ENCODE results near the gene TTI1. TPM values are rescaled to one million over a fixed set of nuclear protein-coding genes. Genes with fewer than 3 reads are reported as not detected.

TTI1 gene
- 10 to 100 TPM in 3 of 4 donors, 1 to 10 TPM in 1; 9.8 to 14.8 (median 12.5) TPM for total RNA-seq

- WGBS, 2 donors (ENCODE audit: low coverage in 1 of 2), result 0% methylated on average over 3 of the region's 69 CpGs; no CpG with 5 or more reads in 1 of the 2 donors
- H3K4me1 ChIP-seq, result peaks cover 3 to 61% (median 17%) of the 10 kb centered on the region in 3 donors
- H3K9me3 ChIP-seq, result no peaks in the 10 kb centered on the region
- no peaks in the 10 kb centered on the region for H3K27me3 ChIP-seq
- H3K36me3 ChIP-seq, result peaks cover 0 to 7% of the 10 kb centered on the region in 2 donors
- peak within 1 kb of the TSS; percentile 90 to 97 (median 97) for H3K27ac ChIP-seq
- TF ChIP-seq POLR2A (IDR thresholded peaks at IDR 0.05), result peak in 1 of 2 donors; percentile 30
- peak; percentile 67 for TF ChIP-seq POLR2AphosphoS5 (IDR thresholded peaks at IDR 0.05)
- TF ChIP-seq CTCF (IDR thresholded peaks at IDR 0.05), result peak in 2 of 4 experiments; percentile 17 to 32
- no peak for TF ChIP-seq EP300 (IDR thresholded peaks at IDR 0.05)
- H3K4me3 ChIP-seq, result peak within 1 kb of the TSS; percentile 89 to 95
- peak; percentile 97 for ATAC-seq
Measured at GRCh38 chr20:38033330-38034107, at the start of gene TTI1, which contains the start of gene RPRD1B. Gene TTI1, minus strand, starts transcription at chr20:38033456. Its CDS starts 19,640 bp downstream, at chr20:38013816. Gene RPRD1B, plus strand, starts transcription at chr20:38033746. Its CDS starts 202 bp downstream, at chr20:38033948.

- Histone ChIP-seq H3K27me3 (no peaks in the 10 kb centered on the region), H3K4me1 (peaks cover 5 to 64% (median 8%) of the 10 kb centered on the region in 3 donors), H3K36me3 (peaks cover 0 to 31% of the 10 kb centered on the region in 2 donors), H3K4me3 (no peak overlapping the region), H3K27ac (peak overlapping the region; percentile 80 to 90 (median 86)), H3K9me3 (no peaks in the 10 kb centered on the region)
- no peak for ATAC-seq
- no peak for TF ChIP-seq CTCF (IDR thresholded peaks at IDR 0.05)
- TF ChIP-seq POLR2A (IDR thresholded peaks at IDR 0.05), result no peak
- no peak for TF ChIP-seq EP300 (IDR thresholded peaks at IDR 0.05)
- TF ChIP-seq POLR2AphosphoS5 (IDR thresholded peaks at IDR 0.05), result no peak
Measured at GRCh38 chr20:38082894-38083293, 49.6 kb upstream of the TTI1 start.

GRCh38 chr20:38081575-38081974 is 48.3 kb upstream of the TTI1 start:
- H3K36me3 ChIP-seq, result peaks cover 0 to 28% of the 10 kb centered on the region in 2 donors
- peak overlapping the region in 3 of 4 donors; percentile 22 to 90 (median 80) for H3K27ac ChIP-seq
- H3K4me1 ChIP-seq, result peaks cover 6 to 64% (median 8%) of the 10 kb centered on the region in 3 donors
- no peaks in the 10 kb centered on the region for H3K27me3 ChIP-seq
- WGBS, 2 donors (ENCODE audit: low coverage in 1 of 2), result 52 to 57% methylated on average over 3 of the region's 3 CpGs
- ATAC-seq, result no peak
- no peak overlapping the region for H3K4me3 ChIP-seq
- no peak for TF ChIP-seq POLR2A (IDR thresholded peaks at IDR 0.05)
- TF ChIP-seq POLR2AphosphoS5 (IDR thresholded peaks at IDR 0.05), result peak; percentile 6
- no peak for TF ChIP-seq CTCF (IDR thresholded peaks at IDR 0.05)
- TF ChIP-seq EP300 (IDR thresholded peaks at IDR 0.05), result no peak
- H3K9me3 ChIP-seq, result no peaks in the 10 kb centered on the region

- H3K4me1 ChIP-seq, result peaks cover 18 to 64% (median 24%) of the 10 kb centered on the region in 3 donors
- no peak for ATAC-seq
- no peak overlapping the region for H3K4me3 ChIP-seq
- 96 to 100% methylated on average over 3 of the region's 3 CpGs for WGBS, 2 donors (ENCODE audit: low coverage in 1 of 2)
- H3K9me3 ChIP-seq, result no peaks in the 10 kb centered on the region
- TF ChIP-seq EP300 (IDR thresholded peaks at IDR 0.05) (no peak), POLR2AphosphoS5 (IDR thresholded peaks at IDR 0.05) (no peak), POLR2A (IDR thresholded peaks at IDR 0.05) (no peak), CTCF (IDR thresholded peaks at IDR 0.05) (no peak)
- H3K36me3 ChIP-seq, result peaks cover 0 to 22% of the 10 kb centered on the region in 2 donors
- H3K27me3 ChIP-seq, result no peaks in the 10 kb centered on the region
- H3K27ac ChIP-seq, result peak overlapping the region in 2 of 4 donors; percentile 80 to 83
Measured at GRCh38 chr20:38079353-38079752, 46.1 kb upstream of the TTI1 start.

All from gastroesophageal sphincter (tissue), 4 donors.